Panc1 (cell line): Measurements from ENCODE around the gene DHH.

Experiments
- CTCF ChIP-seq: fragments of 450-650 bp; IDR thresholded peaks from 2 replicates; pipeline ENCODE4 v1.5.1; 2017; ENCODE audit warnings: mild to moderate bottlenecking
- POLR2AphosphoS5 ChIP-seq: IDR thresholded peaks from 2 replicates; pipeline ENCODE4 v1.6.1; 2012; ENCODE audit warnings: mild to moderate bottlenecking, low read depth, low read length, moderate library complexity
- SIN3A ChIP-seq: IDR thresholded peaks from 2 replicates; pipeline ENCODE4 v1.6.1; 2012; ENCODE audit warnings: low read depth, mild to moderate bottlenecking, low read length, moderate library complexity, borderline replicate concordance; ENCODE audit not compliant: insufficient read depth
- TCF7L2 ChIP-seq: IDR thresholded peaks from 2 replicates; pipeline ENCODE4 v1.6.1; 2011; ENCODE audit warnings: mild to moderate bottlenecking, low read depth, low read length, inconsistent platforms
- TF ChIP-seq, protein P1 (sequence below), 2 experiments: IDR thresholded peaks; 2 replicates each; pipeline ENCODE4 v1.6.1; 2011 to 2012; ENCODE audit warnings: low read depth in 2 of 2, control low read depth in 1 of 2, low read length in 1 of 2, mild to moderate bottlenecking in 1 of 2, moderate library complexity in 1 of 2; ENCODE audit not compliant: insufficient read depth in 1 of 2

DNA sequence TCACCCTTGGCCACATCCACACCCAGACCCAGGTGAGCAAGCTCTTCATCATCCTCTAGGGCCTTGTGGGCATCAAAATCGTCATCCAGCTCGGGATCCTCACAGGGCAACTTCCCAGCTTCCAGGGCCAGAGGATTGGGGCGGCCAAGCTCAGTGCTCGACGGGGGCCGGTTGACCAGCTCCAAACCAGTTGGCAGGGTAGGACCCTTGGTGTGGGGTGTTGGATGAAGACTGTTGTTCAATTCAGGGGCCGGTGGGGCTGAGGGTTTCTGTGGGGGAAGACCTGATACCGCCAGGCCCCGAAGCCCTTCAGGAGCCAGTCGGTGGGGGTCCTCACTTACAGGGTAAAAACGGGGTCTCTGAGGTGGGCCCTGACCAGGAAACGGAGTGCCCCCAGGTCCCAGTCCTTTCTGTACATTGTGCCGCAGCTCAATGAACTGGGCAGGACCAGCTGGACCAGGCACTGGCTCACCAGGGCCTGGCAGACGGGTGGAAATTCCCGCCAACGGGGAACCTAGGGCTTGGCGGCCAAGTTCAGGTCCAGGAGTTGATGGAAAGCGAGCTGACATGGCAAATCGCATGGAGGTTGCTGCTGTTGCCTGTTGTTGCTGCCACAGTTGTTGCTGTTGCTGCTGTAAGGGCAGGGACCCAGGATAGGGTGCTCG lies 56.2 kb downstream of the DHH start:
- no peak for TF ChIP-seq CTCF
- TF ChIP-seq, protein P1, sequence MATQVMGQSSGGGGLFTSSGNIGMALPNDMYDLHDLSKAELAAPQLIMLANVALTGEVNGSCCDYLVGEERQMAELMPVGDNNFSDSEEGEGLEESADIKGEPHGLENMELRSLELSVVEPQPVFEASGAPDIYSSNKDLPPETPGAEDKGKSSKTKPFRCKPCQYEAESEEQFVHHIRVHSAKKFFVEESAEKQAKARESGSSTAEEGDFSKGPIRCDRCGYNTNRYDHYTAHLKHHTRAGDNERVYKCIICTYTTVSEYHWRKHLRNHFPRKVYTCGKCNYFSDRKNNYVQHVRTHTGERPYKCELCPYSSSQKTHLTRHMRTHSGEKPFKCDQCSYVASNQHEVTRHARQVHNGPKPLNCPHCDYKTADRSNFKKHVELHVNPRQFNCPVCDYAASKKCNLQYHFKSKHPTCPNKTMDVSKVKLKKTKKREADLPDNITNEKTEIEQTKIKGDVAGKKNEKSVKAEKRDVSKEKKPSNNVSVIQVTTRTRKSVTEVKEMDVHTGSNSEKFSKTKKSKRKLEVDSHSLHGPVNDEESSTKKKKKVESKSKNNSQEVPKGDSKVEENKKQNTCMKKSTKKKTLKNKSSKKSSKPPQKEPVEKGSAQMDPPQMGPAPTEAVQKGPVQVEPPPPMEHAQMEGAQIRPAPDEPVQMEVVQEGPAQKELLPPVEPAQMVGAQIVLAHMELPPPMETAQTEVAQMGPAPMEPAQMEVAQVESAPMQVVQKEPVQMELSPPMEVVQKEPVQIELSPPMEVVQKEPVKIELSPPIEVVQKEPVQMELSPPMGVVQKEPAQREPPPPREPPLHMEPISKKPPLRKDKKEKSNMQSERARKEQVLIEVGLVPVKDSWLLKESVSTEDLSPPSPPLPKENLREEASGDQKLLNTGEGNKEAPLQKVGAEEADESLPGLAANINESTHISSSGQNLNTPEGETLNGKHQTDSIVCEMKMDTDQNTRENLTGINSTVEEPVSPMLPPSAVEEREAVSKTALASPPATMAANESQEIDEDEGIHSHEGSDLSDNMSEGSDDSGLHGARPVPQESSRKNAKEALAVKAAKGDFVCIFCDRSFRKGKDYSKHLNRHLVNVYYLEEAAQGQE (IDR thresholded peaks at IDR 0.05; ENCODE audit: insufficient read depth in 1 of 2, low read depth in 2 of 2, low read length in 1 of 2), result no peak
- TF ChIP-seq POLR2AphosphoS5, result no peak
- TF ChIP-seq SIN3A, result no peak
- TF ChIP-seq TCF7L2, result no peak
